Immature natural killer cell (primary cell): ENCODE results near the gene TFF3. TPM values are rescaled to one million over a fixed set of nuclear protein-coding genes. Genes with fewer than 3 reads are reported as not detected.

Experiments used
- DNase-seq, 3 donors: peaks; one replicate each; pipeline ENCODE4 v3.0.0; 2022; ENCODE audit warnings: mixed read lengths in 1 of 3
- H3K27ac Mint-ChIP-seq, 6 donors: one replicate each; pipeline ENCODE4 v1.8.0; 2020; ENCODE audit warnings: mixed read lengths in 6 of 6, mild to moderate bottlenecking in 5 of 6, inconsistent platforms in 4 of 6, moderate library complexity in 3 of 6
- H3K27me3 Mint-ChIP-seq, 3 donors: one replicate each; pipeline ENCODE4 v1.8.0; 2020 to 2021; ENCODE audit warnings: low read depth in 3 of 3, mild to moderate bottlenecking in 3 of 3, mixed read lengths in 3 of 3, moderate library complexity in 3 of 3, inconsistent platforms in 1 of 3
- H3K36me3 Mint-ChIP-seq, 3 donors: one replicate each; pipeline ENCODE4 v1.8.0; 2020; ENCODE audit warnings: mixed read lengths in 3 of 3, inconsistent platforms in 2 of 3, mild to moderate bottlenecking in 2 of 3
- H3K4me1 Mint-ChIP-seq, 2 donors: one replicate each; pipeline ENCODE4 v1.8.0; 2020; ENCODE audit warnings: inconsistent platforms in 2 of 2, mild to moderate bottlenecking in 2 of 2, mixed read lengths in 2 of 2, moderate library complexity in 1 of 2
- H3K4me3 Mint-ChIP-seq, 5 donors: one replicate each; pipeline ENCODE4 v1.8.0; 2020; ENCODE audit warnings: mild to moderate bottlenecking in 5 of 5, mixed read lengths in 5 of 5, inconsistent platforms in 3 of 5, moderate library complexity in 3 of 5
- H3K9me3 Mint-ChIP-seq, 6 donors: one replicate each; pipeline ENCODE4 v1.8.0; 2020; ENCODE audit warnings: mild to moderate bottlenecking in 6 of 6, mixed read lengths in 6 of 6, inconsistent platforms in 4 of 6, moderate library complexity in 3 of 6
- polyA plus RNA-seq, 3 donors: library from polyadenylated mRNA; unstranded; fragments of 300-500 nt; fragmentation: Illumina TruSeq; gene quantifications; one replicate each; pipeline ENCODE4 v1.2.3, GENCODE V29; 2021

TFF3 gene
- polyA plus RNA-seq, 3 donors from 2014 or later = not detected

DNA sequence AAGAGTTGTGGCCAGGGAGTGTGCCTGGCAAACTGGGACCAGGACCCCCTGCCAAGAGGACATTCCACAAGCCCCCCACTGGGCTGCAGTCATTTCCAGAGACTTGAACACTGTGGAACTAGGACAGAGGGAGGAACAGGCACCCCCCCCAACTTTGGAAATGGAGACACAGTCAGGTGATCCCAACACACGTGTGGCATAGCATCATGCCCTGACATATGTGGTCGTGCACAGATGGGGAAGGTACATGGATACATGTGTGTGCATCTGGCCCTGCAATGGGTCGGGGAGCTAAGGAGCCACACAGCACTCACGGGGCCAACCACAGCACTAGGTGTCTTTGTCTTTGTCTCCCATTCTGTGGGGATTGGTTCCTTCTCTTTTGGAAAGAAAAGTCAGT, 6.6 kb upstream of the TFF3 start:
- peaks cover 15 to 16% of the 10 kb centered on the region in 2 donors for H3K4me1 Mint-ChIP-seq
- peaks cover 0 to 12% (median 7%) of the 10 kb centered on the region in 3 donors for H3K27me3 Mint-ChIP-seq
- no peak overlapping the region for H3K27ac Mint-ChIP-seq
- H3K36me3 Mint-ChIP-seq = no peaks in the 10 kb centered on the region
- H3K9me3 Mint-ChIP-seq = no peaks in the 10 kb centered on the region
- H3K4me3 Mint-ChIP-seq = no peak overlapping the region
- no peak for DNase-seq

DNA sequence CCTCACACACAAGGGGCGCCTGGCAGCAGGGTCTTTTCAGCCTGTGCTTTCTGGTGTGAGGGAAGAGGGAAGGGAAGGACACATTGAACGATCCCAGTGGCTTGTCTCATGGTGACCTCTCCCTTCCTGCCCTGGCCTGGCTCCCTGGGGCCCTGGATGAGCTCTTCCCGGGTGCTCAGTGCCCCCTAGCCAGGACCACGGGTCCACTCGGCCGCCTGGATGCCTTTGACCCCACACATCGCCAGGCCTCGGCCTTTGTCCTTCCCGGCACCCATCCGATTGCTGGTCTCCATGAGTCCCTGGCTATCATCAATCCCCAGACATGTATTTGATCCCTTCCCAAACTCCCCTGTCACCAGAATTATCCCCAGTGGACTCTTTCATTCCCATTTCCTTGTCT, 6.0 kb upstream of the TFF3 start:
- H3K27me3 Mint-ChIP-seq = peaks cover 0 to 12% (median 7%) of the 10 kb centered on the region in 3 donors
- DNase-seq = no peak
- H3K36me3 Mint-ChIP-seq = no peaks in the 10 kb centered on the region
- peaks cover 15 to 16% of the 10 kb centered on the region in 2 donors for H3K4me1 Mint-ChIP-seq
- H3K9me3 Mint-ChIP-seq = no peaks in the 10 kb centered on the region
- H3K27ac Mint-ChIP-seq = no peak overlapping the region
- no peak overlapping the region for H3K4me3 Mint-ChIP-seq

DNA sequence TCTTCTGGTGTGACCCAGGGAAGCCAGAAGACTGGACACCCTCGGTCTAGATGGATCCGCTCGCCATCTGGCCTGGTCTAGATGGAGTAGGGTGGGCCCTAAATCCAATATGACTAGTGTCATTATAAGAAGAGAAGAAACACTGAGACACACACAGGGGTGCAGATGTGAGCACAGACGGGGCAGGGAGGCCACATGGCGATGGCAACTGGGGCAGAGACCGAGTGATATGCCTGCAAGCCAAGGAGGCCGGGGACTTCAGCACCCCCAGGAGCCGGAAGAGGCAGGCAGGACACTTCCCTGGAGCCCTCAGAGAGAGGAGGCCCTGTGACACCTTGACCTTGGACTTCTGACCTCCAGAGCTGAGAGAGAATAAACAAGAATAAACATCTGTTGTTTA, 5.6 kb upstream of the TFF3 start:
- H3K27me3 Mint-ChIP-seq = peaks cover 0 to 11% (median 7%) of the 10 kb centered on the region in 3 donors
- peaks cover 15 to 16% of the 10 kb centered on the region in 2 donors for H3K4me1 Mint-ChIP-seq
- no peak for DNase-seq
- H3K36me3 Mint-ChIP-seq = no peaks in the 10 kb centered on the region
- no peaks in the 10 kb centered on the region for H3K9me3 Mint-ChIP-seq
- peak overlapping the region in 1 of 6 donors; percentile 5 for H3K27ac Mint-ChIP-seq
- H3K4me3 Mint-ChIP-seq = peak overlapping the region in 1 of 5 donors; percentile 43

DNA sequence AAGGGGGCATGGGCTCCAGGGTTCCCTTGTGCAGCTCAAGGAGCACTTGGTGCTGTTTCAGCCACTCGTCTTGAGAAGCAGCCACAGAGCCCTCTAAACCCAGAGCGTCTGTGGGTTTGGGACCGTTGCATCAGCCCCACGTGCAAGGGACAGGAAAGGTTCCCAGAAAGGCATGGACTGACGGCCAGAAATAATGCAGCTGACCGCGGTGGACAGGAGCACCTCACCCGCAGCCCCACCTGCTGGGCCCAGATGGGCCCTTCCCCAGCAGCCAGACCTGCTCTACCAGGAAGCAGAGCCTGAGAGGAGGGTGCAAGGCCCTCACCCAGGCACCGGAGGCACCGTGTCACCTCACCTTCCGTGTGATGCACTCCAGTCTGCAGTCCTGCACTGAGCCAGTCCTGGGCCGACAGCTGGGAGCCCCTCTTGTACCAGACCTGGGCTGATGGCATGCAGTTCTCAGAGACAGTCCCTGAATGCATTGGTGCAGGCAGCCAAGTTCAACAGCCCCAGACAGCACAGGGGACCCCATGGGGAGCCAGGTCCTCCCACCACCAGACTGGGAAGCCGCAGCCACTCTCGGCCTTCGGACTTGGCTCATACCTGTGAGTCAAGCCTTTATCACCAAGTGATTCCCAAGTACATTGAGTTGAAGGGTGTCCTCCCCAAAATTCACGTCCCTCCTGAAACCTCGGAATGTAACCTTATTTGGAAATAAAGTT, 4.8 kb upstream of the TFF3 start:
- Mint-ChIP-seq H3K27ac (peak overlapping the region in 1 of 6 donors; percentile 43), H3K27me3 (peaks cover 0 to 7% (median 5%) of the 10 kb centered on the region in 3 donors), H3K4me3 (peak overlapping the region in 1 of 5 donors; percentile 29), H3K36me3 (no peaks in the 10 kb centered on the region), H3K4me1 (peaks cover 15 to 16% of the 10 kb centered on the region in 2 donors), H3K9me3 (no peaks in the 10 kb centered on the region)
- DNase-seq = no peak

DNA sequence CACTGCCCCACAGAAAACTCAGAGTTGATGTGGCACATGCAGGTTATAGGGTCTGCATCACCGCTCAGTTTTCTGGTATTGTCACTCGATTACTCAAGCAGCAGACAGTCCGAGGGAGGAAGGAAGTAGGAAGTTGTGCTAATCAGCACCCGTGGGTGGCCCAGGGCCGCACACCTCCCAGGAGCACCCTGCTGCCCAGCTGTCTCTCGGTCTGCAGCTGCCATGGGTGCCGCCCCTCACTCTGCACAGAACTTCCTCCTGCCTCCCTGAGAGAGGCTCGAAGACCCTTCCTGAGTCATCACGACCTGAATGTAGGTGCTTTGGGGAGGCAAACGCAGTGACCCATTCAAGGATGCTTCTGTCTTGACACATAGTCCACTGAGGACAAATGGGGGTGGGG, 4.2 kb upstream of the TFF3 start:
- Mint-ChIP-seq H3K27me3 (peaks cover 0 to 5% (median 2%) of the 10 kb centered on the region in 3 donors), H3K4me1 (peaks cover 15 to 16% of the 10 kb centered on the region in 2 donors), H3K27ac (peak overlapping the region in 2 of 6 donors; percentile 26 to 43), H3K9me3 (no peaks in the 10 kb centered on the region), H3K4me3 (peak overlapping the region in 4 of 5 donors; percentile 23 to 57 (median 48)), H3K36me3 (no peaks in the 10 kb centered on the region)
- peak in 1 of 3 donors; percentile 17 for DNase-seq

DNA sequence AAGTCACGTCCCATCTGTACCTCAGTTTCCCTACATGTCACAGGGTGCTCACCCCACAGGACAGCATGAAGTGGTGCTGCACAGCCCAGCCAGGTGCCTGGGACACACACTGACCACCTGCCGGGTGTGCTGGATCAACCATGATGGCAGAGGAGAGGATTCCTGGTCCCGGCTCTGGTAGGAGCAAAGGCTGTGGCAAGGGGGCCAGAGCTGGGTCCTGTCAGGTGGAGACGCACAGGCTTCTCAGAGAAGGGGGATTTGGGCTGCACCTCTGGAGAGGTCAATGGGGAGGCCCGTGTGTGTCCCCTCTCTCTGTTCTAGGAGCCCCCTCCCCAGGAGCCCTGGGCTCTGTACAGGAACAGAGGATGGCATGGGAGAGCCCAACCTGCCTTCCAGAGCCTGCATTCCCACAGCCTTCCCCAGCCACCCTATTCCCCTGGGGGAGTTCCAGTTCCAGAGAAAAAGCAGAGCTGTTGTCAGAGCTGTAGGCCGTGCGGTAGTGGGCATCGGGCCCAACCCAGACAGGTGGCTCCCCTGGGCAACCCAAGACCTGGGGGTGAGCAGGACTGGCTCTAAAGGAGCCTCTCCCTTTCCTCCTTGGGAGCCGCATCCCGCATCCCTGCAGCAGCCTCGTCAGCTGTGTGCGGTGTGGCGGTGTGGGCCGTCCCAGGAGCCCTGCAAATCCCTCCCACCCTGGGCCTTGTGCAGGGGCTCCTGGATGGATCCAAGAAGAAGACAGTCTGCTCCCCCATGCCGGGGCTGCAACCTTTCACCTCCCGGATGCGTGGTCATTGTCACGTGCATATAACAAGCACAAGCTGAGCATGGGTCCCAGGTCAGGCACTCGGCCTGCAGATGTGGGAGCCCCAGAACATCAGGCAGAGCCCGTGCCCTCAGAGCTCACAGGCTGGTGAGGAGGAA, 2.9 kb upstream of the TFF3 start:
- Mint-ChIP-seq H3K36me3 (no peaks in the 10 kb centered on the region), H3K4me3 (no peak overlapping the region), H3K9me3 (no peaks in the 10 kb centered on the region), H3K27me3 (peaks cover 0 to 3% (median 2%) of the 10 kb centered on the region in 3 donors), H3K4me1 (peaks cover 15 to 16% of the 10 kb centered on the region in 2 donors), H3K27ac (no peak overlapping the region)
- DNase-seq = no peak

DNA sequence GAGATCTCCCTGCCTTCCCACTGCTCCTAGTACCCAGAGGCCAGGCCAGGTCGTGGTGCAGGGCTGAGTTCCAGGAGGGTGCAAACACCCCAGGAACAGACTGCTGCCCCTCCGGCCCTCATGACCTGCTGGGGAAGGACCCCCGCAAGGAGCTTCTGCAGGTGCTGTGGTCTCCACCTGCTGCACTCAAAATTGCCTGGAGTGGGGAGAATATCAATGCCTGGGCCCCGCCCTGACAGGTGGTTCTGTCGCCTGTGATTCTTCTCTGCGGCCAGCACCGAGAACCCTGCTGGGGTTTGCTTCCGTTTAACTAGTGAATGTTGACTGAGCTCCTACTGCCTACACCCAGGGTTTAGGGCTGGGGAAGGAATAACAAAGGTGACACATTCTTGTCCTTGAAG, 2.1 kb upstream of the TFF3 start:
- Mint-ChIP-seq H3K4me3 (no peak overlapping the region), H3K27ac (no peak overlapping the region), H3K4me1 (peaks cover 15 to 16% of the 10 kb centered on the region in 2 donors), H3K36me3 (no peaks in the 10 kb centered on the region), H3K9me3 (no peaks in the 10 kb centered on the region), H3K27me3 (peaks cover 0 to 3% (median under 1%) of the 10 kb centered on the region in 3 donors)
- DNase-seq = no peak

DNA sequence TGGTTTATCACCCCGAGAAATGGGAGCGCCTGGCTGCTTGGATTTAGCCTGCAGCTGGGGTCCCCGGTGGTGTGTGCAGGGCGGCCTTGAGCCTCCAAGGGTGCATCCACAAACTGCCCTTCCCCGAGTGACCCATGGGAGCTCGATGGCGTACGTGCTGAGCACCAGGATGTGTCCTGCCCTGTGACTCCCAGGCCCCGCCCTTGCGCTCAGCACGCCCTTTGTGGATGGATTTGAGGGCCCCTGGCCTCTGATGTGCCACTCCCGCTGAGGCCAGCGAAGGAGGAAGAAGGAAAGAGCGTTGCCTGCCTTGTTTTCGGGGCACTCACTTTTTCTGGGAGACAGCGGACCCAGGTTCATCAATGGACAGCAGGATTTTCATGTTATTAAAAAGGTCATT, 1.7 kb upstream of the TFF3 start:
- Mint-ChIP-seq H3K27ac (no peak overlapping the region), H3K4me1 (peaks cover 15 to 16% of the 10 kb centered on the region in 2 donors), H3K36me3 (no peaks in the 10 kb centered on the region), H3K27me3 (peaks cover 0 to 3% (median 2%) of the 10 kb centered on the region in 3 donors), H3K4me3 (no peak overlapping the region), H3K9me3 (no peaks in the 10 kb centered on the region)
- DNase-seq = no peak

DNA sequence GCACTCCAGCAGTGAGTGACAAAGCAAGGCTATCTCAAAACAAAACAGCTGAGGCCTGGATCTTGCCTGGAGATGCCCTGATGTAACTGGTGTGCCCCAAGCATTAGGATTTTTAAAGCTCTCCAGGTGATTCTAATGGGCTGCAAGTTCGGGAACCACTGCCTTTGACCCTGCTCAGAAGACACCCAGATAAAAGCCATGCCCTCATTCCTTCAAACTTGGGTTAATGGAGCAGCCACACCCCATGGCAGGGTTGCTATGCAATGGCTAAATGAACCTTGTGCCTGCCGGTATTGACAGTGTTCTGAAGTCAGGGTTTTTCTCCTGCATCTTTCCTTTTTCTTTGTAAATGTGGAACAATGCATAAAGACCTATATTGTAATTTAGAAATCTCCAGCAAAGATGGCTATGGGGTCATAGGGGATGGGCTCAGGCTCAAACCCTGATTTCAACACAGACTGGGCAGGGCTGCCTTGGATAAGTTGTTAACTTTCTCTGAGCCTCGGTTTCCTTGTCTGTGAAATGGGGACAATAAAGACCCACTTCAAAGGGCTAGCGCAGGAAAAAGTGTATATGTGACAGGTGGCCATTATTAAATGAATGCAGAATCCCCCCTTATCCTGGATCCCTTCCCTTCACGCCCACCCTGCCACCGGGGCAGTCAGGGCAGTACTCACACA, 453 bp downstream of the TFF3 start:
- Mint-ChIP-seq H3K27me3 (peaks cover 2 to 3% (median 3%) of the 10 kb centered on the region in 3 donors), H3K4me1 (peaks cover 13% of the 10 kb centered on the region in 2 donors), H3K9me3 (no peaks in the 10 kb centered on the region), H3K36me3 (no peaks in the 10 kb centered on the region), H3K4me3 (no peak overlapping the region), H3K27ac (no peak overlapping the region)
- DNase-seq = no peak

DNA sequence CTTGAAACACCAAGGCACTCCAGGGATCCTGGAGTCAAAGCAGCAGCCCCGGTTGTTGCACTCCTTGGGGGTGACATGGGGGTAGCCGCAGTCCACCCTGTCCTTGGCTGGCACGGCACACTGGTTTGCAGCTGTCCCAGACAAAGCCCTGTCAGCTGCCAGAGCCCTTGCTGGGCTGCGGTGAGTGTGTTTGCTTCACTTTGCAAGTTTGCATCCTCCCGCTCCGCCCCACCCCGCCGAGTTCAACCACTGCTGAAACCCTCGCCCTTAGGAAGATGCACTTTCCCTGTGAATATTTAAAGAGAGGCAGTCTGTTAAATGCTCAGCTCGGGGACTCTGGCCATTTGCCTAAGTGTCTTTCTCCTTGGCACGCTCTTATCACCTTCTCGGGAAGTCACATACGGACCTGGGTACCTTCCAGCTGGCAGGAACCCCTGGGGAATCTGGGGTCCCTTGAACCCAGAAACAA, 1.7 kb downstream of the TFF3 start:
- H3K27ac Mint-ChIP-seq = no peak overlapping the region
- H3K27me3 Mint-ChIP-seq = peaks cover 1 to 7% (median 2%) of the 10 kb centered on the region in 3 donors
- peaks cover 3 to 5% of the 10 kb centered on the region in 2 donors for H3K4me1 Mint-ChIP-seq
- H3K4me3 Mint-ChIP-seq = no peak overlapping the region
- H3K9me3 Mint-ChIP-seq = no peaks in the 10 kb centered on the region
- DNase-seq = no peak
- no peaks in the 10 kb centered on the region for H3K36me3 Mint-ChIP-seq

DNA sequence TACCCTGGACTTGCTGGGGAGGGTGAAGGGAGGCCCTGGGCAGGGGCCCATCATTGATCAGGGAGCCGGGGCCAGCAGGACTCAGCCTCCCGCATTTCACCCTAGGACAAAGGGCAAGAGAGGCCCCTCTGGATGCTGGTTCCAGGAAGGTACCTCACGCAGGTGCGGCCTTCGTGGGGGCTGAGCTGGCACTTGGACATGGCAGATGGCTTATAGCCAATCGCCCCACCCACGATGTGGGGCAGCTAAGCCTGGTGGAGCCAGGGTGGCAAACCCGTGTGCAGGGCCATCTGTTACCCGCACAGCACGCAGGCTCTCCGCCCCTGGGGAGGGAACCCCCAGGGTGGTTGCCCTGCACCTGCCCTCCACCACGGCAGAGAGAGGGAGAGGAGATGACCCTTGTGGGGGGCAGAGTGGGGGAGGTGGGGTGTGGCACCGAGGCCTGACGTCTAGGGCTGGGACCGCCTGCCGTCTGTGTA, 2.5 kb downstream of the TFF3 start:
- Mint-ChIP-seq H3K27me3 (peaks cover 1 to 7% (median 2%) of the 10 kb centered on the region in 3 donors), H3K27ac (no peak overlapping the region), H3K4me3 (no peak overlapping the region), H3K9me3 (no peaks in the 10 kb centered on the region), H3K4me1 (peaks cover 0 to 5% of the 10 kb centered on the region in 2 donors), H3K36me3 (no peaks in the 10 kb centered on the region)
- DNase-seq = no peak

DNA sequence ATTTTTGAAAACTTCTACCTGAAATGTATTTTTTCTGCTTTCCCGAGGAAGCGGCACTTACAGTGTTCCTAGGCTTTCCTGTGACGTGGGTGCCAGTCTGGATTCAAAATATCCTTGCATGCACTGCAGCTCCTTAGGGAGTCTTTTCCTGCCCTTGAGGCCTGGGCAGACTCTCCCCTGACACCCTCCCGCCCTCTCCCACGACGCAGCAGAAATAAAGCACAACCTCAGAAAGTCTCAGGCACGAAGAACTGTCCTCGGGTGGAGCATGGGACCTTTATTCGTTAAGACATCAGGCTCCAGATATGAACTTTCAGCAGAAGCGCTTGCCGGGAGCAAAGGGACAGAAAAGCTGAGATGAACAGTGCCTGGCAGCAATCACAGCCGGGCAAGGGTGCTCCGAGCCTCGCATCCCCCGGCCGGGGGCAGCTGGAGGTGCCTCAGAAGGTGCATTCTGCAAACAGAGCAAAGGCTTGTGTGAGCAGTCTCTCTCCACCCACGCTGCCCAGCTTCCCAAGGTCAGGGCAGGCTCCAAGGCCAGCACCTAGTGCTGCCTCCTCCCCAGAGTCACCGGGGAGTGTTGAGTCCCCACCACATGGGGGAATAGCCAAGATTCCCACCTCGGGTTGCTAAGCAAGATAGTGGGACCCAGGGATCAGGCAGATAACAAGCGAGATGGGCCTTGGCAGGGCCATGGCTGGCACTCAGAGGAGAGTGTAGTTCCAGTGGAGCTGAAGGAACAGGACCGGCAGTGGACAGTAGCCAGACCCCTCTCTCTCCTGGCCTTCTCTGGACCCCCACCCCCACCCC, 3.2 kb downstream of the TFF3 start:
- no peaks in the 10 kb centered on the region for H3K36me3 Mint-ChIP-seq
- peaks cover 1 to 12% (median 2%) of the 10 kb centered on the region in 3 donors for H3K27me3 Mint-ChIP-seq
- no peak for DNase-seq
- no peaks in the 10 kb centered on the region for H3K9me3 Mint-ChIP-seq
- no peak overlapping the region for H3K27ac Mint-ChIP-seq
- H3K4me1 Mint-ChIP-seq = peaks cover 0 to 5% of the 10 kb centered on the region in 2 donors
- no peak overlapping the region for H3K4me3 Mint-ChIP-seq

DNA sequence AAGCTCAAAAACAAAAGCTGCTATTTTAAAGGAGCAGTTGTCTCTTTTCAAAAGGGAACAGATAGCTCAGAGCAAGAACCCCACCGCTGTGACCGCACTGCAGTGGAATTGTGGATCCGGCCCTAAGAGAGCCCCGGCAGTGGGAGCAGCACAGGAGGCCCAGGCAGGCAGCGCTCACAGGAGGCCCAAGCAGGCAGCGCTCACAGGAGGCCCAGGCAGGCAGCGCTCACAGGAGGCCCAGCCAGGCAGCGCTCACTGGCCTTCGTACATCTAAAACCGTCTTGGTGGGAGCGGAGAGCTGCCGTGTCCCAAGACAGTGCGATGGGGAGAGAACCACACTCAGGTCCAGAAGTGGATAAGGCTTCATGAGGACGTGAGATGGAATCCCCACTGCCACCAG, 4.0 kb downstream of the TFF3 start:
- peaks cover 0 to 3% of the 10 kb centered on the region in 2 donors for H3K4me1 Mint-ChIP-seq
- H3K27me3 Mint-ChIP-seq = peaks cover 1 to 16% (median 2%) of the 10 kb centered on the region in 3 donors
- H3K9me3 Mint-ChIP-seq = no peaks in the 10 kb centered on the region
- H3K4me3 Mint-ChIP-seq = no peak overlapping the region
- H3K27ac Mint-ChIP-seq = no peak overlapping the region
- H3K36me3 Mint-ChIP-seq = no peaks in the 10 kb centered on the region
- no peak for DNase-seq
